H9 (cell line): Measurements from ENCODE around the gene RNF32. TPM values are rescaled to one million over a fixed set of nuclear protein-coding genes. Genes with fewer than 3 reads are reported as not detected.

Experiments
- DNase-seq: peaks from one replicate; pipeline ENCODE4 v3.0.0-alpha.2; 2017
- H2AFZ ChIP-seq: one replicate; pipeline ENCODE4 v1.6.1; 2013; ENCODE audit warnings: mild to moderate bottlenecking, low read length, control low read depth, moderate library complexity
- H2AK5ac ChIP-seq: 2 replicates; pipeline ENCODE4 v1.6.1; 2013; ENCODE audit warnings: low read length, control low read depth, mixed read lengths; ENCODE audit not compliant: insufficient read length
- H2BK120ac ChIP-seq: one replicate; pipeline ENCODE4 v1.6.1; 2013; ENCODE audit warnings: low read depth, mild to moderate bottlenecking, low read length, control low read depth, inconsistent platforms; ENCODE audit not compliant: poor library complexity, severe bottlenecking
- H2BK12ac ChIP-seq: 2 replicates; pipeline ENCODE4 v1.6.1; 2013; ENCODE audit warnings: low read length, control low read depth, mixed read lengths, low read depth; ENCODE audit not compliant: insufficient read length
- H2BK15ac ChIP-seq: 2 replicates; pipeline ENCODE4 v1.6.1; 2013; ENCODE audit warnings: low read depth, low read length, control low read depth
- H2BK20ac ChIP-seq: one replicate; pipeline ENCODE4 v1.6.1; 2013; ENCODE audit warnings: low read depth, mild to moderate bottlenecking, low read length, control low read depth, inconsistent platforms; ENCODE audit not compliant: poor library complexity, severe bottlenecking
- H2BK5ac ChIP-seq: 2 replicates; pipeline ENCODE4 v1.6.1; 2013; ENCODE audit warnings: low read length, control low read depth, mixed read lengths; ENCODE audit not compliant: insufficient read length
- H3K14ac ChIP-seq: 2 replicates; pipeline ENCODE4 v1.6.1; 2013; ENCODE audit warnings: low read length, control low read depth; ENCODE audit not compliant: insufficient read depth
- H3K18ac ChIP-seq: 2 replicates; pipeline ENCODE4 v1.6.1; 2013; ENCODE audit warnings: low read depth, mild to moderate bottlenecking, mixed read lengths, low read length, control low read depth; ENCODE audit not compliant: insufficient read length
- H3K23ac ChIP-seq: 2 replicates; pipeline ENCODE4 v1.6.1; 2013; ENCODE audit warnings: low read length, control low read depth, mixed read lengths, low read depth; ENCODE audit not compliant: insufficient read length
- H3K23me2 ChIP-seq: 2 replicates; pipeline ENCODE4 v1.6.1; 2013; ENCODE audit warnings: low read depth, mild to moderate bottlenecking, mixed read lengths, low read length, control low read depth; ENCODE audit not compliant: insufficient read length, poor library complexity, severe bottlenecking
- H3K27ac ChIP-seq: 2 replicates; pipeline ENCODE4 v1.5.1; 2013; ENCODE audit warnings: low read length, control low read depth, mixed read lengths, low read depth; ENCODE audit not compliant: insufficient read length
- H3K27me3 ChIP-seq: 2 replicates; pipeline ENCODE4 v1.6.1; 2013; ENCODE audit warnings: low read length, control low read depth, inconsistent platforms; ENCODE audit not compliant: insufficient read depth
- H3K4ac ChIP-seq: 2 replicates; pipeline ENCODE4 v1.6.1; 2013; ENCODE audit warnings: low read depth, mild to moderate bottlenecking, control low read depth, inconsistent platforms, low read length, moderate library complexity
- H3K4me1 ChIP-seq: 2 replicates; pipeline ENCODE4 v1.6.1; 2013; ENCODE audit warnings: low read length, control low read depth, inconsistent platforms; ENCODE audit not compliant: insufficient read depth
- H3K4me2 ChIP-seq: 2 replicates; pipeline ENCODE4 v1.6.1; 2013; ENCODE audit warnings: low read length, control low read depth, mixed read lengths; ENCODE audit not compliant: insufficient read length, insufficient read depth
- H3K56ac ChIP-seq: 2 replicates; pipeline ENCODE4 v1.6.1; 2013; ENCODE audit warnings: low read depth, mild to moderate bottlenecking, mixed read lengths, low read length, control low read depth; ENCODE audit not compliant: insufficient read length
- H3K79me1 ChIP-seq: 2 replicates; pipeline ENCODE4 v1.6.1; 2013; ENCODE audit warnings: low read depth, mild to moderate bottlenecking, moderate library complexity, low read length, control low read depth, inconsistent platforms; ENCODE audit not compliant: insufficient read depth, poor library complexity, severe bottlenecking
- H3K79me2 ChIP-seq: 2 replicates; pipeline ENCODE4 v1.6.1; 2013; ENCODE audit warnings: low read length, control low read depth, inconsistent platforms; ENCODE audit not compliant: insufficient read depth
- H3K9ac ChIP-seq: 2 replicates; pipeline ENCODE4 v1.6.1; 2013; ENCODE audit warnings: low read length, control low read depth, mixed read lengths; ENCODE audit not compliant: insufficient read length; ENCODE audit errors: extremely low read depth
- H3K9me3 ChIP-seq: one replicate; pipeline ENCODE4 v1.6.1; 2013; ENCODE audit warnings: low read depth, low read length, inconsistent platforms; ENCODE audit not compliant: control insufficient read depth
- H3T11ph ChIP-seq: one replicate; pipeline ENCODE4 v1.6.1; 2013; ENCODE audit warnings: mild to moderate bottlenecking, low read length, control low read depth, inconsistent platforms
- H4K20me1 ChIP-seq: one replicate; pipeline ENCODE4 v1.6.1; 2013; ENCODE audit not compliant: control insufficient read depth, insufficient read length, insufficient read depth
- H4K5ac ChIP-seq: 2 replicates; pipeline ENCODE4 v1.6.1; 2013; ENCODE audit warnings: low read depth, mild to moderate bottlenecking, mixed read lengths, low read length, control low read depth; ENCODE audit not compliant: insufficient read length
- H4K8ac ChIP-seq: replicated peaks from 2 replicates; pipeline ENCODE4 v1.6.1; 2013; ENCODE audit warnings: low read length, control low read depth, mixed read lengths, low read depth; ENCODE audit not compliant: insufficient read length
- H4K91ac ChIP-seq: 2 replicates; pipeline ENCODE4 v1.6.1; 2013; ENCODE audit warnings: low read depth, mild to moderate bottlenecking, moderate library complexity, mixed read lengths, low read length, control low read depth; ENCODE audit not compliant: insufficient read length
- H3K27ac Mint-ChIP-seq, 3 experiments: 2 replicates in 2 of 3; 3 replicates in 1 of 3; pipeline ENCODE4 v1.8.0; 2020 to 2021; ENCODE audit warnings: mixed read lengths in 3 of 3, mild to moderate bottlenecking in 1 of 3, moderate library complexity in 1 of 3
- H3K27me3 Mint-ChIP-seq: 2 replicates; pipeline ENCODE4 v1.8.0; 2021; ENCODE audit warnings: low read depth, mild to moderate bottlenecking, moderate library complexity, mixed read lengths
- H3K36me3 Mint-ChIP-seq, 3 experiments: 2 replicates in 2 of 3; 3 replicates in 1 of 3; pipeline ENCODE4 v1.8.0; 2020 to 2021; ENCODE audit warnings: low read depth in 3 of 3, mixed read lengths in 3 of 3; ENCODE audit not compliant: insufficient read depth in 1 of 3
- H3K4me1 Mint-ChIP-seq, 2 experiments: 2 replicates each; pipeline ENCODE4 v1.8.0; 2020; ENCODE audit warnings: mixed read lengths in 2 of 2
- H3K4me3 Mint-ChIP-seq, 2 experiments: 2 replicates in 1 of 2; 3 replicates in 1 of 2; pipeline ENCODE4 v1.8.0; 2020 to 2021; ENCODE audit warnings: mild to moderate bottlenecking in 2 of 2, mixed read lengths in 2 of 2, moderate library complexity in 1 of 2
- H3K9me3 Mint-ChIP-seq, 2 experiments: 2 replicates in 1 of 2; 3 replicates in 1 of 2; pipeline ENCODE4 v1.8.0; 2020; ENCODE audit warnings: mild to moderate bottlenecking in 2 of 2, mixed read lengths in 2 of 2, moderate library complexity in 1 of 2
- WGBS: extraction: QIAGEN DNeasy Blood & Tissue Kit; methylation state at CpG from one replicate; pipeline ENCODE4 v1.1.7; 2013; ENCODE audit warnings: missing lambda C conversion rate, low lambda C conversion rate, mixed read lengths; ENCODE audit not compliant: insufficient read length; ENCODE audit errors: extremely low coverage; 5-methylcytosine and 5-hydroxymethylcytosine counted together
- total RNA-seq: library from RNA; stranded (reverse); gene quantifications from 2 replicates; pipeline ENCODE4 v1.2.1, GENCODE V29; 2021
- TF ChIP-seq, protein P1 (sequence below): fragments of 200-600 bp; sonication (generic); conservative IDR thresholded peaks from 3 replicates; pipeline ENCODE4 v1.8.0; 2021; ENCODE audit warnings: antibody characterized with exemption, mild to moderate bottlenecking

The RNF32 gene
- total RNA-seq, 1 experiment from 2014 or later = 0.90 TPM

DNA sequence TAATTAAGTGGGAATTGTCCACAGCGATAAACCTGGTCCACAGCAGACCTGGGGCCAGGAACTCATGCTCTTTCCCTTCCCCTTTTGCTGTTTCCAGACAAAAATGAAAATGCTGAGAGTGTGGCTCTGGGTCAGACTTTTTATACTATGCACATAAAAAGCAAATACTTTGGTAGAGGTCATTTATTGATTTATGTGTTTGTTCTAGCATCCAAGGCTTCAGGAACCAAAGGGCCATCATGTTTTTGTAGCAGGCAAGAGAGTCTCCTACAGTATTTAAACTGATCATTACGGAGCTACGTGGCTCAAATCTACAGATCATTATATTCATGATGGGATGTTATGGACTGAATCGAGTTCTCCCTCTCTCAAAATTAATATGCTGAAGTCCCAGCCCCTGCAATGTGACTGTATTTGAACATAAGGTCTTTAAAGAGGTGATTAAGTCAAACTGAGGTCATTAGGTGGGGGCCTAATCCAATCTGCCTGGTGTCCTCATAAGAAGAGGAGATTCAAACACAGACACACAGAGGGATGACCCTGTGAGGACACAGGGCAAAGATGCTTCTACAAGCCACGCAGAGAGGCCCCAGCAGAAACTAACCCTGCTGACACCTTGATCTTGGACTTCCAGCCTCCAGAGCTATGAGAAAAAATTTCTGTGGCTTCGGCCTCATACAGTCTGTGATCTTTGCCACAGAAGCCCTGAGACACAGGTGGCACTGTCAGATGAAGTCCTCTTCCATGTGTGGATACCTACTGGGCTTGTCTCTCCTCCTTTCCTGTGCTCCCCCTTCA is 46.1 kb upstream of the RNF32 start:
- Mint-ChIP-seq H3K27me3 (peaks cover 31% of the 10 kb centered on the region), H3K9me3 (peaks cover 7% of the 10 kb centered on the region in 2 experiments), H3K4me1 (peaks cover 8 to 9% of the 10 kb centered on the region in 2 experiments), H3K36me3 (peaks cover 6 to 19% (median 6%) of the 10 kb centered on the region in 3 experiments), H3K4me3 (no peak overlapping the region), H3K27ac (no peak overlapping the region)
- Histone ChIP-seq H2BK12ac (no peak overlapping the region), H3K9me3 (no peaks in the 10 kb centered on the region), H2BK120ac (no peak overlapping the region), H3K27me3 (no peaks in the 10 kb centered on the region), H3K23me2 (no peaks in the 10 kb centered on the region), H3K9ac (no peak overlapping the region), H3K4ac (no peak overlapping the region), H4K20me1 (no peaks in the 10 kb centered on the region), H2BK5ac (no peak overlapping the region), H3K56ac (no peak overlapping the region), H2BK15ac (no peak overlapping the region), H4K5ac (no peak overlapping the region), H4K8ac (no peak overlapping the region), H3K27ac (no peak overlapping the region), H3K23ac (no peak overlapping the region), H3T11ph (no peak overlapping the region), H2BK20ac (no peak overlapping the region), H3K4me1 (no peaks in the 10 kb centered on the region), H4K91ac (no peak overlapping the region), H3K79me2 (no peaks in the 10 kb centered on the region), H3K14ac (no peak overlapping the region), H3K4me2 (no peak overlapping the region), H3K18ac (no peak overlapping the region), H2AK5ac (no peak overlapping the region), H2AFZ (no peak overlapping the region), H3K79me1 (no peaks in the 10 kb centered on the region)
- WGBS = no CpG with 5 or more reads among the region's 6 CpGs
- TF ChIP-seq, protein P1, sequence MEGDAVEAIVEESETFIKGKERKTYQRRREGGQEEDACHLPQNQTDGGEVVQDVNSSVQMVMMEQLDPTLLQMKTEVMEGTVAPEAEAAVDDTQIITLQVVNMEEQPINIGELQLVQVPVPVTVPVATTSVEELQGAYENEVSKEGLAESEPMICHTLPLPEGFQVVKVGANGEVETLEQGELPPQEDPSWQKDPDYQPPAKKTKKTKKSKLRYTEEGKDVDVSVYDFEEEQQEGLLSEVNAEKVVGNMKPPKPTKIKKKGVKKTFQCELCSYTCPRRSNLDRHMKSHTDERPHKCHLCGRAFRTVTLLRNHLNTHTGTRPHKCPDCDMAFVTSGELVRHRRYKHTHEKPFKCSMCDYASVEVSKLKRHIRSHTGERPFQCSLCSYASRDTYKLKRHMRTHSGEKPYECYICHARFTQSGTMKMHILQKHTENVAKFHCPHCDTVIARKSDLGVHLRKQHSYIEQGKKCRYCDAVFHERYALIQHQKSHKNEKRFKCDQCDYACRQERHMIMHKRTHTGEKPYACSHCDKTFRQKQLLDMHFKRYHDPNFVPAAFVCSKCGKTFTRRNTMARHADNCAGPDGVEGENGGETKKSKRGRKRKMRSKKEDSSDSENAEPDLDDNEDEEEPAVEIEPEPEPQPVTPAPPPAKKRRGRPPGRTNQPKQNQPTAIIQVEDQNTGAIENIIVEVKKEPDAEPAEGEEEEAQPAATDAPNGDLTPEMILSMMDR = no peak
- DNase-seq = no peak
